CD1c-positive myeloid dendritic cell (primary cell): Measurements from ENCODE around the gene IFT57.

Source experiments
- DNase-seq: peaks from one replicate; pipeline ENCODE4 v3.0.0-alpha.2; 2016; ENCODE audit errors: extremely low spot score

The IFT57 gene

DNA sequence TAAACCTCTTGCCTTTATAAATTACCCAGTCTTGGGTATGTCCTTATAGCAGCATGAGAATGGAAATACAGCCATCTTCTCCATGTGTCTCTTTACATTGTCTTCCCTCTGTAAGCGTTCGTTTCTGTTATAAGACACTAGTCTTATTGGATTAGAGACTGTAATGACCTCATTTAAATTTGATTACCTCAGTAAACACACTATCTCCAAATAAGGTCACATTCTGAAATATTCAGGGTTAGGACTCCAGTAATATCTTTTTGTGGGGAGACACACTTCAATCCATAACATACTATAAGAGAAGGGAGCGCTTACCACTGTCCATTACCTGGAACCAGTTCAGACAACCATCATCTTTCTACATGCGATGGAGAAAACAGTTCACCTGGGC is 97.1 kb downstream of the IFT57 start:
- DNase-seq, result peak; percentile 21

GRCh38 chr3:108124337-108125152 is 97.7 kb downstream of the IFT57 start:
- DNase-seq, result peak; percentile 85

DNA sequence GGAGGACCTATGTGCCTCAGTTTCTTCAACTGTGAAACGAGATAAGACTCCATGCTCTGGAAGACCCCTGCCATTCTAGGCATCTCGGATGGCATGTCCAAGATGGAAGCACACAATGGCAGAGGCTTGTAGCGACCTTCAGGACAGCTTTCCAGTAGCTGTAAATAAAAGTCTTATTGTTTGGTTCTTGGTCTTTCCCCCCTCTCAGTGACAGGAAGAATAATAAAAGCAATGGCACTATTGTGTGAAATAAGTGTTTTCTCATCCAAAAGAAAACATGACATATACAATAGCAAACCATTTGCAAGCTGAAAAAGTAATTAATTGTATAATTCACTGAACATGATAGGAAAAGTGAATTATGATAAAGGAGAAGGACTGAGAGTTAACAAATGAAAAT is 98.9 kb downstream of the IFT57 start:
- no peak for DNase-seq

DNA sequence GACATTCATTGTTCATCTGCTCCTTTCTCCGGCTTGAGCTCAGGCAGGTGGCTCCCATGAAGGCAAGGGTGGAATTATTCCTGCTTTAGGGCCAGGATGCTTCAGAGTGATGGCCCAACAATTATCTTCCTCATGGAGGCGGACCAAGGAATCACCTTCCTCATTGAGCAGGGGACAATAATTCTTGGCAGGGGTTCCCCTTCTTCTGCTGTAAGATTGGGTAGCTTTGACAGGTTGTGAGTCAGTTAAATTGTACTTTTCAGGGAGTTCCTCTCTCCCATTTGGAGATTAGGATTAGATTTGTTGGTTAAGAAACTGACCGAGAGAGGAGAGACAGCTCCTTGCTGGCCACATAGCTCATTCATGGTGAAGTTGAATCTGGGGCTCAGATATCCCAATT is 99.9 kb downstream of the IFT57 start:
- peak; percentile 42 for DNase-seq

- DNase-seq, result no peak
These were observed 102.7 kb downstream of the IFT57 start for GRCh38 chr3:108119398-108120104.

DNA sequence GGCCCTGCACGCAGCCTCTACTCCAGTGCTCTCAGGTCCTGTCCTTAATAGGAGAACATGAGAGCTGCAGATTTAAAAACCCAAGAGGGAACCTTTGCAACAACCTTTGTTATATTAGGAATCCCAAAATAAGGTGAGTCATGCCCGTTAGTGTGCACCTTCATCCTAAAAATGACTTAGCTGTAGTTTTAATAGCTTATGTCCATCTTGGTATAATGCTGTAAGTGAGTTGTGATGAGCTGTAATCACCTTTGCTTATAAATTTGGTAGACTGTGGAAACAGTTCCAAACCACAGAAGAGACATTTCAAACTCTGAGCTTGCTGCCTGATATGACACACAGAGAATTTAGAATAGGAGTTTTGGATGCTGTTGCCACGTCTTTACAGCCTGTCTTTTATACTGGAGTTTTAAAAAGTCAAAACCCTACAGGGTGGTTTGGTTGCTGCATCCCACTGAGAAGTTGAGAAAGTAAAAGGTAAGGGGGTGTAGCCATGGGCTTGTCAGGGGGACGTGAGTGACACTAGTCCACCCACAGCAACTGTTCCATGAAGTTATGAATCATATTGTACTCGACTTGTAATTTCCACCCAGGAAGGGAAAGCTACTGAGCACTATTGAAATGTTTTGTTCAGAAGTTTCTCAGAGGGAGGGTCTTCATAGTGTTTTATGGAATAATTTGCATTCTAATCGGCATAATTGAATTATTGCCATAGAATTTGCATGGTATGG is 104.0 kb downstream of the IFT57 start:
- DNase-seq, result no peak

DNA sequence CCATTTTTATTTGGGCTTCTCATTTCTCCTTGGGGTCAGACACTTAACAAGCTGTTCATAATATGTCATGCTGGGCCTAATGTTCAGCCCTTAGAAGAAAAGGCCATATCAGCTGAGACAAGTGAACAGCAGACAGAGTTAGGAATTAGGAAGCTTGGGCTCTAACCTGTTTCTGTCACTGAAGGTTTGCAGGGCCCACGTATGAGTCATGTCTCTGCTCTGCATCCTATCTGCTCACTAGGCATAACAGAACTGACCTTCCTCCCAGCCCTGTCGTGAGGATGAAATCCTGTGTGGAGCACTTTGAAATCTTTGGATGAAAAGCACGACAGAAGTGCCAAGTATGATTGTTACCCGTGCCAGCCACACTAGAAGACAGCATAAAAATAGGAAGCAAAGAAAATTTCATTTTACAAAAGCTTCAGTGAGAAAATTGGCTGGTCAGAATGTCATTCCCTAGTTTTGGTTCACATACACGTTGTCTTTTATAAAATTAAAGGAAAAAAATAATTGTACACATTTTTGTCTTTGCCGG is 104.9 kb downstream of the IFT57 start:
- peak; percentile 29 for DNase-seq

DNA sequence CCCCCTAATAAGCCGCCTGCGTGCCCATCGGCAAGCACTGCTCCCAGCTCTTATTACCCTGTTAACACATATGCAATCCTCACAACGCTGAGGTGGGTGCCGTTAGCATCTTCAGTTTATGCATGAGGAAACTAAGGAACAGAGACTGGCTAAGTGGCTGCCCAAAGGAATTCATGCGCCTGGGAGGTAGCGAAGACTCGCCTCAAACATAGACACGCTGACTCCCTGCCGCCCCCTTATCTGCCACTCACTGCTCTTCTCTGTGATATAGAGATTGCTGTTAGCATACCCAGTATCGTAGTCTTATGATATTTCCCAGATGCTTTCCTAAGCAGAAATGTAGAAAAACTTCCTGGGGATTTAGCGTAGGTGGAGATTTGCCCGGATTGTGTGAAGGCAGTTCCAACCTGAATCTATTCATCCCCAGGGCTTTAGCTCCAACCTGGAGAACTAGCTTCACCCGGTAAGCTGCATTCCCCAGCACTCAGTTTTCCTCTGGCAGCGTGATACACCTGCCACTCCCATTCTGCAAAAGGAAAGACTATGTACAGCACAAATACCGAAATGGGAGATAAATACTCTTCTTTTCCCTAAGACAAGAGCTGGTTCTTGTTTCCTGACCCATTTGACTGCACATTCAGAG is 107.7 kb downstream of the IFT57 start:
- no peak for DNase-seq

DNA sequence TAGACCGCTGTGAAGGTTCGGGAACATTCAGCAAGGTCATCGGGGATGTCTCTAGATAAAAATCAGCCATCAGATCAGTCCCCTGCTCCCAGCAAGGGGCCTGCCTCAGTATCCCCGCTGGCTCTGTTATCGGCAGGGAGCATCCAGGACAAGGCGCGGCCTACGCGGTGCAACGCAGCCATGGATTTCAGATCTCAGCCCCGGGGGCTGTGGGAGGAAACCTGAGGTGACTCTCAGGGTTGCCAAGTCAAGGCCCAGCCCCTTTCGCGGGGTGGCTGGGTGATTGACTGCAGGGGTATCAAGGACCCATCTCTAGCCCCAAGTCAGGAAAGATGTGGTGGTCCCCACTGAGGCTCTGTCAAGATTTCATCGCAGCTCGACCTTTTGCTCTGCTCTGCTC is 108.2 kb downstream of the IFT57 start:
- DNase-seq, result no peak

DNA sequence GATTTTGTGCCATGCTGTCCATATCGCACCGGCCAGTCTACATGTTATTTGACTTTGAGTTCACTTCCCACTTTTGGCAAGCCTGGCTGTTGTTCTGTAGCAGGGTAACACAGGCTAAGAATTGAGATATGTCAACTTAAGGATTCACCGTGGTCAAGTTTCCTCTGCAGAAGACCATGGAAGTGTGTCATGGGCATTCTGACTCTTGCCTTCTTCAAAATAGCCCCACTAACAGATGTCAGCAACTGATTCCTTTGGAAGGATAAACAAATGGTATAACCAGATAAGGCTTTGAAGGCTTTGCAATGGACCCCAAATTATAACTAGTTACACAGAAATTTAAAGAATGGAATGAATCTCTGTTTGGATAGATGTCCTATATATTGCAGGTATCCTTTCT is 111.3 kb downstream of the IFT57 start:
- DNase-seq, result no peak
